IMR-90 (cell line): ENCODE data around the gene TMPRSS11A. TPM values are rescaled to one million over a fixed set of nuclear protein-coding genes. Genes with fewer than 3 reads are reported as not detected.

Source experiments
- ATAC-seq: fragments of 200-7000 bp; cut with Tn5 transposase; 2 replicates; pipeline ENCODE4 v1.9.1; 2020; ENCODE audit warnings: low read depth, mild to moderate bottlenecking, moderate library complexity
- BruUV-seq: library from RNA; stranded (reverse); fragments of 400-500 nt; replicated peaks from 2 replicates; lab custom pipeline; 2021; lab: Mats Ljungman, UMichigan
- CTCF ChIA-PET: fragments of 300-600 bp; formaldehyde crosslinking; extraction: SDS; loops from one replicate; lab custom pipeline; 2021; ENCODE audit warnings: antibody characterized with exemption; lab: Yijun Ruan, JAX
- POLR2A ChIA-PET: fragments of 300-600 bp; sonication (Branson Sonifier 250); formaldehyde crosslinking; loops from one replicate; lab custom pipeline; 2022; ENCODE audit warnings: antibody characterized with exemption; ENCODE audit not compliant: unreplicated experiment; lab: Charles Lee
- DNase-seq: peaks from one replicate; pipeline ENCODE4 v3.0.0; 2013
- H2AFZ ChIP-seq: replicated peaks from 2 replicates; pipeline ENCODE3; 2013; ENCODE audit warnings: low read length, mild to moderate bottlenecking; ENCODE audit not compliant: poor library complexity
- H2AK5ac ChIP-seq: 2 replicates; pipeline ENCODE4 v1.6.1; 2013; ENCODE audit warnings: low read depth, low read length, inconsistent platforms
- H2AK9ac ChIP-seq: replicated peaks from 2 replicates; pipeline ENCODE3; 2013; ENCODE audit warnings: mild to moderate bottlenecking, low read depth, low read length, moderate library complexity; ENCODE audit not compliant: poor library complexity
- H2BK120ac ChIP-seq: 2 replicates; pipeline ENCODE4 v1.6.1; 2013; ENCODE audit warnings: low read depth, low read length, inconsistent platforms
- H2BK15ac ChIP-seq: 3 replicates; pipeline ENCODE4 v1.6.1; 2013; ENCODE audit warnings: low read depth, low read length, inconsistent platforms
- H2BK20ac ChIP-seq: 2 replicates; pipeline ENCODE4 v1.6.1; 2013; ENCODE audit warnings: low read depth, mild to moderate bottlenecking, inconsistent platforms, low read length, moderate library complexity
- H2BK5ac ChIP-seq: 2 replicates; pipeline ENCODE4 v1.6.1; 2013; ENCODE audit warnings: mild to moderate bottlenecking, low read depth, low read length, inconsistent platforms; ENCODE audit not compliant: poor library complexity, severe bottlenecking
- H3K14ac ChIP-seq: replicated peaks from 2 replicates; pipeline ENCODE4 v1.6.1; 2013; ENCODE audit warnings: low read depth, low read length, inconsistent platforms
- H3K18ac ChIP-seq: 2 replicates; pipeline ENCODE4 v1.6.1; 2013; ENCODE audit warnings: low read depth, low read length, control low read depth
- H3K23ac ChIP-seq: 2 replicates; pipeline ENCODE4 v1.6.1; 2013; ENCODE audit warnings: low read depth, low read length, inconsistent platforms
- H3K27ac ChIP-seq: 2 replicates; pipeline ENCODE4 v1.5.1; 2013; ENCODE audit warnings: mild to moderate bottlenecking, control low read depth, low read length; ENCODE audit not compliant: insufficient read depth
- H3K27me3 ChIP-seq: 2 replicates; pipeline ENCODE4 v1.6.1; 2013; ENCODE audit warnings: low read length; ENCODE audit not compliant: control insufficient read depth, insufficient read depth
- H3K36me3 ChIP-seq: 2 replicates; pipeline ENCODE4 v1.6.1; 2013; ENCODE audit warnings: low read length, mixed read lengths; ENCODE audit not compliant: control insufficient read depth, insufficient read depth
- H3K4ac ChIP-seq: 2 replicates; pipeline ENCODE4 v1.6.1; 2013; ENCODE audit warnings: low read depth, low read length, inconsistent platforms
- H3K4me1 ChIP-seq: 2 replicates; pipeline ENCODE4 v1.6.1; 2013; ENCODE audit warnings: low read length, mixed read lengths; ENCODE audit not compliant: control insufficient read depth, insufficient read depth
- H3K4me2 ChIP-seq: 2 replicates; pipeline ENCODE4 v1.6.1; 2013; ENCODE audit warnings: low read depth, mild to moderate bottlenecking, control low read depth, low read length, moderate library complexity
- H3K4me3 ChIP-seq: 2 replicates; pipeline ENCODE4 v1.5.1; 2013; ENCODE audit warnings: low read depth, mild to moderate bottlenecking, control low read depth, low read length, moderate library complexity; ENCODE audit not compliant: insufficient read depth
- H3K56ac ChIP-seq: 2 replicates; pipeline ENCODE4 v1.6.1; 2013; ENCODE audit warnings: low read length, inconsistent platforms; ENCODE audit not compliant: insufficient read depth; ENCODE audit errors: extremely low read depth
- H3K79me1 ChIP-seq, 2 experiments: 2 replicates each; pipeline ENCODE4 v1.6.1; 2013; ENCODE audit warnings: low read length in 2 of 2, inconsistent platforms in 1 of 2, low read depth in 1 of 2
- H3K9ac ChIP-seq: 2 replicates; pipeline ENCODE4 v1.6.1; 2013; ENCODE audit warnings: low read depth, low read length, control low read depth
- H3K9me1 ChIP-seq: 2 replicates; pipeline ENCODE4 v1.6.1; 2013; ENCODE audit warnings: low read length, inconsistent platforms; ENCODE audit not compliant: insufficient read depth
- H3K9me3 ChIP-seq: 2 replicates; pipeline ENCODE4 v1.6.1; 2013; ENCODE audit warnings: low read length; ENCODE audit not compliant: control insufficient read depth, insufficient read depth
- H4K20me1 ChIP-seq: 2 replicates; pipeline ENCODE4 v1.6.1; 2013; ENCODE audit warnings: low read length, inconsistent platforms; ENCODE audit not compliant: insufficient read depth
- H4K5ac ChIP-seq: 2 replicates; pipeline ENCODE4 v1.6.1; 2013; ENCODE audit warnings: mild to moderate bottlenecking, low read depth, low read length, control low read depth
- H4K8ac ChIP-seq, 2 experiments: 2 replicates each; pipeline ENCODE4 v1.6.1; 2013; ENCODE audit warnings: low read depth in 2 of 2, low read length in 2 of 2, control low read depth in 1 of 2, inconsistent platforms in 1 of 2
- H4K91ac ChIP-seq: 2 replicates; pipeline ENCODE4 v1.6.1; 2013; ENCODE audit warnings: low read depth, low read length, inconsistent platforms; ENCODE audit not compliant: insufficient read depth
- RCOR1 ChIP-seq: IDR thresholded peaks from 2 replicates; pipeline ENCODE4 v1.6.1; 2012; ENCODE audit warnings: mild to moderate bottlenecking, low read length, improper control_type of control experiment; ENCODE audit not compliant: insufficient replicate concordance
- RFX5 ChIP-seq: IDR thresholded peaks from 2 replicates; pipeline ENCODE4 v1.8.0; 2012; ENCODE audit warnings: low read depth, mild to moderate bottlenecking, low read length, moderate library complexity
- USF2 ChIP-seq: fragments of 150-350 bp; IDR thresholded peaks from 2 replicates; pipeline ENCODE4 v1.6.1; 2017; ENCODE audit warnings: mild to moderate bottlenecking, antibody characterized with exemption, low read length, low read depth
- WGBS, 2 experiments: methylation state at CpG; one replicate each; pipeline versions ENCODE4 v1.1.5 to v1.1.7; 2013; ENCODE audit warnings: missing lambda C conversion rate in 2 of 2; ENCODE audit not compliant: insufficient read length in 1 of 2; ENCODE audit errors: extremely low coverage in 2 of 2; 5-methylcytosine and 5-hydroxymethylcytosine counted together
- dilution Hi-C: fragments of 300-500 bp; cut with HindIII; formaldehyde crosslinking; loops from one replicate; pipeline ENCODE4 v1.14.3; 2018; ENCODE audit warnings: low sequenced_read_pairs; ENCODE audit not compliant: unreplicated experiment
- in situ Hi-C: fragments of 300-500 bp; cut with MboI; formaldehyde crosslinking; loops from 3 replicates; pipeline ENCODE4 v1.14.3; 2019; ENCODE audit warnings: low sequenced_read_pairs, inconsistent platforms, mixed read lengths
- intact Hi-C: fragments of 100-400 bp; cut with micrococcal nuclease; formaldehyde crosslinking; loops from 2 replicates; pipeline ENCODE4 v1.10.0; 2022
- polyA plus RNA-seq, 3 experiments: library from polyadenylated mRNA; depleted of rRNA; stranded (reverse); fragments of >200 nt; gene quantifications; 2 replicates each; pipeline ENCODE4 v1.2.3, GENCODE V29; 2012; ENCODE audit warnings: low replicate concordance in 1 of 3
- total RNA-seq: library from RNA; depleted of rRNA; stranded (reverse); fragments of >200 nt; gene quantifications from 2 replicates; pipeline ENCODE4 v1.2.3, GENCODE V29; 2012

Gene TMPRSS11A
- total and polyA plus RNA-seq, 2 of the 4 experiments (the other 2 are of a cell fraction): not detected

GRCh38 chr4:67931256-67931655, 32.0 kb downstream of the TMPRSS11A start:
- H4K5ac ChIP-seq: no peak overlapping the region
- no peak overlapping the region for H2AFZ ChIP-seq
- H4K8ac ChIP-seq: no peak overlapping the region
- no peaks in the 10 kb centered on the region; the same call in 1 of the 2 replicates for H3K27me3 ChIP-seq
- H3K27ac ChIP-seq: no peak overlapping the region
- no peak overlapping the region for H3K18ac ChIP-seq
- no peaks in the 10 kb centered on the region for H3K36me3 ChIP-seq
- TF ChIP-seq RFX5 (no peak), RCOR1 (no peak), USF2 (no peak)
- H2AK9ac ChIP-seq: no peak overlapping the region
- H3K56ac ChIP-seq: no peak overlapping the region
- ChIA-PET POLR2A (no interaction called here), CTCF (no interaction called here)
- H3K4me1 ChIP-seq: no peaks in the 10 kb centered on the region
- no peak overlapping the region for H3K23ac ChIP-seq
- no peak overlapping the region for H2AK5ac ChIP-seq
- no peak overlapping the region for H3K4ac ChIP-seq
- no peak overlapping the region for H2BK20ac ChIP-seq
- no TSS peak for BruUV-seq
- H3K9me1 ChIP-seq: no peaks in the 10 kb centered on the region
- dilution Hi-C loops (no loop called here), intact Hi-C loops (no loop called here), in situ Hi-C loops (no loop called here)
- no peak overlapping the region for H2BK15ac ChIP-seq
- H3K4me3 ChIP-seq: no peak overlapping the region
- no peak for ATAC-seq
- no CpG with 5 or more reads among the region's 3 CpGs for WGBS, 2 experiments
- H3K4me2 ChIP-seq: no peak overlapping the region
- DNase-seq: no peak
- no peak overlapping the region for H3K9ac ChIP-seq
- no peak overlapping the region for H2BK120ac ChIP-seq
- H3K79me1 ChIP-seq: no peaks in the 10 kb centered on the region
- no peak overlapping the region for H2BK5ac ChIP-seq
- no peaks in the 10 kb centered on the region for H4K20me1 ChIP-seq
- no peak overlapping the region for H4K91ac ChIP-seq
- no peaks in the 10 kb centered on the region for H3K9me3 ChIP-seq
- H3K14ac ChIP-seq: no peak overlapping the region
